HepG2 (cell line): ENCODE measurements around the gene KRT40. TPM values are rescaled to one million over a fixed set of nuclear protein-coding genes. Genes with fewer than 3 reads are reported as not detected.

Experiments used
- HNF1B ChIP-seq: sonication (generic); formaldehyde crosslinking; IDR thresholded peaks from 2 replicates; pipeline ENCODE4 v1.5.1; 2020; ENCODE audit warnings: mild to moderate bottlenecking, moderate library complexity, missing genetic modification reagents
- HOXA5 ChIP-seq: sonication (generic); formaldehyde crosslinking; IDR thresholded peaks from 2 replicates; pipeline ENCODE4 v1.4.0; 2020; ENCODE audit warnings: missing genetic modification reagents
- KAT7 ChIP-seq: IDR thresholded peaks from 2 replicates; pipeline ENCODE4 v1.6.1; 2018; ENCODE audit warnings: borderline replicate concordance, missing compliant biosample characterization
- KLF12 ChIP-seq: sonication (generic); formaldehyde crosslinking; IDR thresholded peaks from 2 replicates; pipeline ENCODE4 v1.4.0; 2020; ENCODE audit warnings: missing genetic modification reagents, borderline replicate concordance
- MAF1 ChIP-seq: sonication (generic); formaldehyde crosslinking; IDR thresholded peaks from 2 replicates; pipeline ENCODE4 v1.5.0; 2020; ENCODE audit warnings: missing genetic modification reagents, borderline replicate concordance
- NR2F1 ChIP-seq, 2 experiments: fragments of 450-650 bp in 1 of 2; formaldehyde crosslinking in 1 of 2; IDR thresholded peaks; 2 replicates each; pipeline versions ENCODE4 v1.5.0 to v1.6.1; 2016 to 2020; ENCODE audit warnings: mild to moderate bottlenecking in 1 of 2, missing compliant biosample characterization in 1 of 2, missing genetic modification reagents in 1 of 2, moderate library complexity in 1 of 2
- NRL ChIP-seq: sonication (generic); formaldehyde crosslinking; IDR thresholded peaks from 2 replicates; pipeline ENCODE4 v1.5.0; 2020; ENCODE audit warnings: missing genetic modification reagents, mild to moderate bottlenecking, moderate library complexity, borderline replicate concordance
- SNRNP70 ChIP-seq: fragments of 200-400 bp; formaldehyde crosslinking; IDR thresholded peaks from 2 replicates; pipeline ENCODE4 v1.6.1; 2017; ENCODE audit warnings: mild to moderate bottlenecking, low read depth, low read length, moderate library complexity
- SP140L ChIP-seq: sonication (generic); formaldehyde crosslinking; IDR thresholded peaks from 2 replicates; pipeline ENCODE4 v1.4.0; 2020; ENCODE audit warnings: missing genetic modification reagents, borderline replicate concordance
- SP5 ChIP-seq: IDR thresholded peaks from 2 replicates; pipeline ENCODE4 v1.6.1; 2016; ENCODE audit warnings: low read depth, borderline replicate concordance
- TEAD2 ChIP-seq: sonication (generic); formaldehyde crosslinking; IDR thresholded peaks from 2 replicates; pipeline ENCODE4 v1.9.0; 2021; ENCODE audit warnings: missing genetic modification reagents
- TGIF2 ChIP-seq: IDR thresholded peaks from 2 replicates; pipeline ENCODE4 v1.6.1; 2016; ENCODE audit warnings: control low read depth, missing compliant biosample characterization
- ZNF276 ChIP-seq: sonication (generic); formaldehyde crosslinking; IDR thresholded peaks from 2 replicates; pipeline ENCODE4 v1.4.0; 2020; ENCODE audit warnings: mild to moderate bottlenecking, low read depth, missing genetic modification reagents
- ZNF670 ChIP-seq: sonication (generic); formaldehyde crosslinking; IDR thresholded peaks from 2 replicates; pipeline ENCODE4 v1.8.0; 2022; ENCODE audit warnings: mild to moderate bottlenecking, missing genetic modification reagents, borderline replicate concordance
- ZNF768 ChIP-seq: sonication (generic); formaldehyde crosslinking; IDR thresholded peaks from 2 replicates; pipeline ENCODE4 v1.4.0; 2020; ENCODE audit warnings: missing genetic modification reagents
- ZNF780A ChIP-seq: sonication (generic); formaldehyde crosslinking; IDR thresholded peaks from 2 replicates; pipeline ENCODE4 v1.8.0; 2022; ENCODE audit warnings: mild to moderate bottlenecking, missing genetic modification reagents, moderate library complexity
- polyA plus RNA-seq, 8 experiments: library from polyadenylated mRNA; depleted of rRNA in 3 of 8; stranded (reverse) in 7 of 8; unstranded in 1 of 8; fragments of >200 nt; fragmentation: Illumina TruSeq in 4 of 8; extraction: Trizol in 4 of 8; gene quantifications; 2 replicates each; pipeline versions ENCODE4 v1.2.1 to v1.2.3, GENCODE V29; 2011 to 2016; ENCODE audit warnings: low read depth in 4 of 8, missing spikeins in 1 of 8, mixed read lengths in 1 of 8; ENCODE audit not compliant: insufficient read depth in 1 of 8
- total RNA-seq, 5 experiments: library from RNA; depleted of rRNA; stranded (reverse); fragments of >200 nt; fragmentation: Illumina TruSeq; extraction: Trizol; gene quantifications; 2 replicates each; pipeline ENCODE4 v1.2.3, GENCODE V29; 2016; ENCODE audit warnings: low read depth in 1 of 5
- TF ChIP-seq, protein P1 (sequence below): sonication (generic); formaldehyde crosslinking; IDR thresholded peaks from 2 replicates; pipeline ENCODE4 v1.5.0; 2020; ENCODE audit warnings: mild to moderate bottlenecking, missing genetic modification reagents, borderline replicate concordance

The KRT40 gene
- total and polyA plus RNA-seq, 2 of the 13 experiments (the other 11 are each of a cell fraction or from before 2014, with no cell fraction given), result not detected

GRCh38 chr17:40956401-40957254 lies 27.5 kb downstream of the KRT40 start (continued):
- TF ChIP-seq KAT7 (CRISPR knock-in tag), result no peak
- TF ChIP-seq NR2F1 (CRISPR knock-in tag; IDR thresholded peaks at IDR 0.05), result peak; percentile 76
- TF ChIP-seq NRL (CRISPR knock-in tag), result no peak
- TF ChIP-seq TEAD2, result no peak
- TF ChIP-seq ZNF670, result peak; percentile 94
- peak; percentile 84 for TF ChIP-seq SP5
- no peak for TF ChIP-seq ZNF768 (CRISPR knock-in tag)
- TF ChIP-seq SNRNP70, result no peak
- TF ChIP-seq, protein P1, sequence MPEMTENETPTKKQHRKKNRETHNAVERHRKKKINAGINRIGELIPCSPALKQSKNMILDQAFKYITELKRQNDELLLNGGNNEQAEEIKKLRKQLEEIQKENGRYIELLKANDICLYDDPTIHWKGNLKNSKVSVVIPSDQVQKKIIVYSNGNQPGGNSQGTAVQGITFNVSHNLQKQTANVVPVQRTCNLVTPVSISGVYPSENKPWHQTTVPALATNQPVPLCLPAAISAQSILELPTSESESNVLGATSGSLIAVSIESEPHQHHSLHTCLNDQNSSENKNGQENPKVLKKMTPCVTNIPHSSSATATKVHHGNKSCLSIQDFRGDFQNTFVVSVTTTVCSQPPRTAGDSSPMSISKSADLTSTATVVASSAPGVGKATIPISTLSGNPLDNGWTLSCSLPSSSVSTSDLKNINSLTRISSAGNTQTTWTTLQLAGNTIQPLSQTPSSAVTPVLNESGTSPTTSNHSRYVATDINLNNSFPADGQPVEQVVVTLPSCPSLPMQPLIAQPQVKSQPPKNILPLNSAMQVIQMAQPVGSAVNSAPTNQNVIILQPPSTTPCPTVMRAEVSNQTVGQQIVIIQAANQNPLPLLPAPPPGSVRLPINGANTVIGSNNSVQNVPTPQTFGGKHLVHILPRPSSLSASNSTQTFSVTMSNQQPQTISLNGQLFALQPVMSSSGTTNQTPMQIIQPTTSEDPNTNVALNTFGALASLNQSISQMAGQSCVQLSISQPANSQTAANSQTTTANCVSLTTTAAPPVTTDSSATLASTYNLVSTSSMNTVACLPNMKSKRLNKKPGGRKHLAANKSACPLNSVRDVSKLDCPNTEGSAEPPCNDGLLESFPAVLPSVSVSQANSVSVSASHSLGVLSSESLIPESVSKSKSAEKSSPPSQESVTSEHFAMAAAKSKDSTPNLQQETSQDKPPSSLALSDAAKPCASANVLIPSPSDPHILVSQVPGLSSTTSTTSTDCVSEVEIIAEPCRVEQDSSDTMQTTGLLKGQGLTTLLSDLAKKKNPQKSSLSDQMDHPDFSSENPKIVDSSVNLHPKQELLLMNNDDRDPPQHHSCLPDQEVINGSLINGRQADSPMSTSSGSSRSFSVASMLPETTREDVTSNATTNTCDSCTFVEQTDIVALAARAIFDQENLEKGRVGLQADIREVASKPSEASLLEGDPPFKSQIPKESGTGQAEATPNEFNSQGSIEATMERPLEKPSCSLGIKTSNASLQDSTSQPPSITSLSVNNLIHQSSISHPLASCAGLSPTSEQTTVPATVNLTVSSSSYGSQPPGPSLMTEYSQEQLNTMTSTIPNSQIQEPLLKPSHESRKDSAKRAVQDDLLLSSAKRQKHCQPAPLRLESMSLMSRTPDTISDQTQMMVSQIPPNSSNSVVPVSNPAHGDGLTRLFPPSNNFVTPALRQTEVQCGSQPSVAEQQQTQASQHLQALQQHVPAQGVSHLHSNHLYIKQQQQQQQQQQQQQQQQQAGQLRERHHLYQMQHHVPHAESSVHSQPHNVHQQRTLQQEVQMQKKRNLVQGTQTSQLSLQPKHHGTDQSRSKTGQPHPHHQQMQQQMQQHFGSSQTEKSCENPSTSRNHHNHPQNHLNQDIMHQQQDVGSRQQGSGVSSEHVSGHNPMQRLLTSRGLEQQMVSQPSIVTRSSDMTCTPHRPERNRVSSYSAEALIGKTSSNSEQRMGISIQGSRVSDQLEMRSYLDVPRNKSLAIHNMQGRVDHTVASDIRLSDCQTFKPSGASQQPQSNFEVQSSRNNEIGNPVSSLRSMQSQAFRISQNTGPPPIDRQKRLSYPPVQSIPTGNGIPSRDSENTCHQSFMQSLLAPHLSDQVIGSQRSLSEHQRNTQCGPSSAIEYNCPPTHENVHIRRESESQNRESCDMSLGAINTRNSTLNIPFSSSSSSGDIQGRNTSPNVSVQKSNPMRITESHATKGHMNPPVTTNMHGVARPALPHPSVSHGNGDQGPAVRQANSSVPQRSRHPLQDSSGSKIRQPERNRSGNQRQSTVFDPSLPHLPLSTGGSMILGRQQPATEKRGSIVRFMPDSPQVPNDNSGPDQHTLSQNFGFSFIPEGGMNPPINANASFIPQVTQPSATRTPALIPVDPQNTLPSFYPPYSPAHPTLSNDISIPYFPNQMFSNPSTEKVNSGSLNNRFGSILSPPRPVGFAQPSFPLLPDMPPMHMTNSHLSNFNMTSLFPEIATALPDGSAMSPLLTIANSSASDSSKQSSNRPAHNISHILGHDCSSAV (CRISPR knock-in tag), result no peak
- TF ChIP-seq HNF1B (CRISPR knock-in tag), result peak; percentile 98
- TF ChIP-seq SP140L, result peak; percentile 90; the same call in 1 of the 2 replicates
- TF ChIP-seq TGIF2 (CRISPR knock-in tag), result no peak; the same call in 1 of the 2 replicates
- TF ChIP-seq MAF1 (CRISPR knock-in tag), result no peak
- peak; percentile 97 for TF ChIP-seq HOXA5 (CRISPR knock-in tag)
- TF ChIP-seq ZNF276 (CRISPR knock-in tag), result 0 out of 2 replicates have a peak, but pooled peaks have one; percentile 46
- 0 out of 2 replicates have a peak, but pooled peaks have one; percentile 20 for TF ChIP-seq KLF12
- 0 out of 2 replicates have a peak, but pooled peaks have one; percentile 57 for TF ChIP-seq ZNF780A
